H1 (cell line): ENCODE data around the gene VPS26A. TPM values are rescaled to one million over a fixed set of nuclear protein-coding genes. Genes with fewer than 3 reads are reported as not detected.

Experiments used
- polyA plus RNA-seq, 7 experiments: library from polyadenylated mRNA; depleted of rRNA in 3 of 7; stranded (reverse) in 5 of 7; unstranded in 2 of 7; fragments of >200 nt in 5 of 7; fragments of 200-250 nt in 2 of 7; gene quantifications; 1 replicate in 5 of 7; 2 replicates in 1 of 7; 4 replicates in 1 of 7; pipeline versions ENCODE4 v1.2.1 to v1.2.3, GENCODE V29; 2011 to 2013; ENCODE audit warnings: missing spikeins in 2 of 7, mixed read lengths in 2 of 7
- total RNA-seq: library from RNA; stranded (reverse); fragmentation: NEBNext Ultra II Directional; extraction: Animal tissue kit (Norgen Biotek cat#: 25700); gene quantifications from 2 replicates; pipeline ENCODE4 v1.2.1, GENCODE V29; 2021
- TF ChIP-seq, protein P1 (sequence below): fragments of 300-600 bp; sonication (generic); IDR thresholded peaks from 2 replicates; pipeline ENCODE4 v1.7.1; 2012; ENCODE audit warnings: low read length, moderate library complexity, mild to moderate bottlenecking, inconsistent platforms; ENCODE audit not compliant: insufficient replicate concordance

Gene VPS26A
- total and polyA plus RNA-seq, 2 of the 8 experiments (the other 6 are each of a cell fraction or from before 2014, with no cell fraction given) = 10.7 to 44.8 TPM

DNA sequence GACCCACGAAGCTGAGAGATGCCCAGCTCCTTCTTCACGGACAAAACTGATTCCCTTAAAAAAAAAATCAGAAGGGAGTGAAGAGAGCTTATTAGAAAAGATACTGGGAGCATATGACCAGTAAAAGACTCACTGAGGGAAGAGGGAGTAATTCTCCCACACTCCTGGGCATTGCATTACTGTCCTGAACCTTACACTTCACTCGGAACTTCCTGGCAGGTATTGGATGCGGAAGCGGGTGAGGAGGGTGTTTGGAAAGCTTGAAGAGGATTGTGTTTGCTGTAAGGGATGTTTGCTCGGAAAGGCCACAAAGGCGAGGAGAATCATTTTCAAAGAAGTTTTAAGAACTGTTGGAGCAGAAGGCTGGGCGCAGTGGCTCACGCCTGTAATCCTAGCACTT, 96.5 kb downstream of the VPS26A start (continued):
- TF ChIP-seq, protein P1, sequence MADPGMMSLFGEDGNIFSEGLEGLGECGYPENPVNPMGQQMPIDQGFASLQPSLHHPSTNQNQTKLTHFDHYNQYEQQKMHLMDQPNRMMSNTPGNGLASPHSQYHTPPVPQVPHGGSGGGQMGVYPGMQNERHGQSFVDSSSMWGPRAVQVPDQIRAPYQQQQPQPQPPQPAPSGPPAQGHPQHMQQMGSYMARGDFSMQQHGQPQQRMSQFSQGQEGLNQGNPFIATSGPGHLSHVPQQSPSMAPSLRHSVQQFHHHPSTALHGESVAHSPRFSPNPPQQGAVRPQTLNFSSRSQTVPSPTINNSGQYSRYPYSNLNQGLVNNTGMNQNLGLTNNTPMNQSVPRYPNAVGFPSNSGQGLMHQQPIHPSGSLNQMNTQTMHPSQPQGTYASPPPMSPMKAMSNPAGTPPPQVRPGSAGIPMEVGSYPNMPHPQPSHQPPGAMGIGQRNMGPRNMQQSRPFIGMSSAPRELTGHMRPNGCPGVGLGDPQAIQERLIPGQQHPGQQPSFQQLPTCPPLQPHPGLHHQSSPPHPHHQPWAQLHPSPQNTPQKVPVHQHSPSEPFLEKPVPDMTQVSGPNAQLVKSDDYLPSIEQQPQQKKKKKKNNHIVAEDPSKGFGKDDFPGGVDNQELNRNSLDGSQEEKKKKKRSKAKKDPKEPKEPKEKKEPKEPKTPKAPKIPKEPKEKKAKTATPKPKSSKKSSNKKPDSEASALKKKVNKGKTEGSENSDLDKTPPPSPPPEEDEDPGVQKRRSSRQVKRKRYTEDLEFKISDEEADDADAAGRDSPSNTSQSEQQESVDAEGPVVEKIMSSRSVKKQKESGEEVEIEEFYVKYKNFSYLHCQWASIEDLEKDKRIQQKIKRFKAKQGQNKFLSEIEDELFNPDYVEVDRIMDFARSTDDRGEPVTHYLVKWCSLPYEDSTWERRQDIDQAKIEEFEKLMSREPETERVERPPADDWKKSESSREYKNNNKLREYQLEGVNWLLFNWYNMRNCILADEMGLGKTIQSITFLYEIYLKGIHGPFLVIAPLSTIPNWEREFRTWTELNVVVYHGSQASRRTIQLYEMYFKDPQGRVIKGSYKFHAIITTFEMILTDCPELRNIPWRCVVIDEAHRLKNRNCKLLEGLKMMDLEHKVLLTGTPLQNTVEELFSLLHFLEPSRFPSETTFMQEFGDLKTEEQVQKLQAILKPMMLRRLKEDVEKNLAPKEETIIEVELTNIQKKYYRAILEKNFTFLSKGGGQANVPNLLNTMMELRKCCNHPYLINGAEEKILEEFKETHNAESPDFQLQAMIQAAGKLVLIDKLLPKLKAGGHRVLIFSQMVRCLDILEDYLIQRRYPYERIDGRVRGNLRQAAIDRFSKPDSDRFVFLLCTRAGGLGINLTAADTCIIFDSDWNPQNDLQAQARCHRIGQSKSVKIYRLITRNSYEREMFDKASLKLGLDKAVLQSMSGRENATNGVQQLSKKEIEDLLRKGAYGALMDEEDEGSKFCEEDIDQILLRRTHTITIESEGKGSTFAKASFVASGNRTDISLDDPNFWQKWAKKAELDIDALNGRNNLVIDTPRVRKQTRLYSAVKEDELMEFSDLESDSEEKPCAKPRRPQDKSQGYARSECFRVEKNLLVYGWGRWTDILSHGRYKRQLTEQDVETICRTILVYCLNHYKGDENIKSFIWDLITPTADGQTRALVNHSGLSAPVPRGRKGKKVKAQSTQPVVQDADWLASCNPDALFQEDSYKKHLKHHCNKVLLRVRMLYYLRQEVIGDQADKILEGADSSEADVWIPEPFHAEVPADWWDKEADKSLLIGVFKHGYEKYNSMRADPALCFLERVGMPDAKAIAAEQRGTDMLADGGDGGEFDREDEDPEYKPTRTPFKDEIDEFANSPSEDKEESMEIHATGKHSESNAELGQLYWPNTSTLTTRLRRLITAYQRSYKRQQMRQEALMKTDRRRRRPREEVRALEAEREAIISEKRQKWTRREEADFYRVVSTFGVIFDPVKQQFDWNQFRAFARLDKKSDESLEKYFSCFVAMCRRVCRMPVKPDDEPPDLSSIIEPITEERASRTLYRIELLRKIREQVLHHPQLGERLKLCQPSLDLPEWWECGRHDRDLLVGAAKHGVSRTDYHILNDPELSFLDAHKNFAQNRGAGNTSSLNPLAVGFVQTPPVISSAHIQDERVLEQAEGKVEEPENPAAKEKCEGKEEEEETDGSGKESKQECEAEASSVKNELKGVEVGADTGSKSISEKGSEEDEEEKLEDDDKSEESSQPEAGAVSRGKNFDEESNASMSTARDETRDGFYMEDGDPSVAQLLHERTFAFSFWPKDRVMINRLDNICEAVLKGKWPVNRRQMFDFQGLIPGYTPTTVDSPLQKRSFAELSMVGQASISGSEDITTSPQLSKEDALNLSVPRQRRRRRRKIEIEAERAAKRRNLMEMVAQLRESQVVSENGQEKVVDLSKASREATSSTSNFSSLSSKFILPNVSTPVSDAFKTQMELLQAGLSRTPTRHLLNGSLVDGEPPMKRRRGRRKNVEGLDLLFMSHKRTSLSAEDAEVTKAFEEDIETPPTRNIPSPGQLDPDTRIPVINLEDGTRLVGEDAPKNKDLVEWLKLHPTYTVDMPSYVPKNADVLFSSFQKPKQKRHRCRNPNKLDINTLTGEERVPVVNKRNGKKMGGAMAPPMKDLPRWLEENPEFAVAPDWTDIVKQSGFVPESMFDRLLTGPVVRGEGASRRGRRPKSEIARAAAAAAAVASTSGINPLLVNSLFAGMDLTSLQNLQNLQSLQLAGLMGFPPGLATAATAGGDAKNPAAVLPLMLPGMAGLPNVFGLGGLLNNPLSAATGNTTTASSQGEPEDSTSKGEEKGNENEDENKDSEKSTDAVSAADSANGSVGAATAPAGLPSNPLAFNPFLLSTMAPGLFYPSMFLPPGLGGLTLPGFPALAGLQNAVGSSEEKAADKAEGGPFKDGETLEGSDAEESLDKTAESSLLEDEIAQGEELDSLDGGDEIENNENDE = no peak
